Left ventricle myocardium inferior (tissue), 1 donor: ENCODE measurements around the gene MAMSTR. TPM values are rescaled to one million over a fixed set of nuclear protein-coding genes. Genes with fewer than 3 reads are reported as not detected.
A peak's percentile ranks its signal among the peaks of the same experiment; 100 is the strongest.
"Not testable (repeated sequence)": the region's sequence is repeated elsewhere in the genome, so short reads cannot be mapped to it uniquely, and the experiment has no call there.

Experiments used
- DNase-seq: peaks from one replicate; pipeline ENCODE4 v3.0.0-alpha.2; 2020
- H3K27ac ChIP-seq: fragments of 200-600 bp; replicated peaks from 2 replicates; pipeline ENCODE4 v1.8.0; 2021
- H3K27me3 ChIP-seq: fragments of 200-600 bp; 2 replicates; pipeline ENCODE4 v1.8.0; 2021; ENCODE audit warnings: low read depth
- H3K36me3 ChIP-seq: fragments of 200-600 bp; 2 replicates; pipeline ENCODE4 v1.8.0; 2021
- H3K4me1 ChIP-seq: fragments of 200-600 bp; 2 replicates; pipeline ENCODE4 v1.8.0; 2021
- H3K4me3 ChIP-seq: fragments of 200-600 bp; 2 replicates; pipeline ENCODE4 v1.8.0; 2021; ENCODE audit warnings: mild to moderate bottlenecking, moderate library complexity
- H3K9me3 ChIP-seq: fragments of 200-600 bp; replicated peaks from 2 replicates; pipeline ENCODE4 v1.8.0; 2021
- intact Hi-C: fragments of 100-400 bp; cut with micrococcal nuclease; formaldehyde crosslinking; loops from one replicate; pipeline ENCODE4 v1.11.0; 2022
- total RNA-seq: library from RNA; stranded (reverse); fragmentation: NEBNext Ultra II Directional; extraction: Animal tissue kit (Norgen Biotek cat#: 25700); gene quantifications from one replicate; pipeline ENCODE4 v1.2.1, GENCODE V29; 2021
- TF ChIP-seq, protein P1 (sequence below): fragments of 200-600 bp; IDR thresholded peaks from 2 replicates; pipeline ENCODE4 v1.8.0; 2021; ENCODE audit warnings: antibody characterized with exemption, mild to moderate bottlenecking, borderline replicate concordance
- donor health status: DM: no; HTN: yes; CAD: no; lungs with severe emphysema.

The MAMSTR gene
- total RNA-seq, 1 donor from 2014 or later, result 1.8 TPM

DNA sequence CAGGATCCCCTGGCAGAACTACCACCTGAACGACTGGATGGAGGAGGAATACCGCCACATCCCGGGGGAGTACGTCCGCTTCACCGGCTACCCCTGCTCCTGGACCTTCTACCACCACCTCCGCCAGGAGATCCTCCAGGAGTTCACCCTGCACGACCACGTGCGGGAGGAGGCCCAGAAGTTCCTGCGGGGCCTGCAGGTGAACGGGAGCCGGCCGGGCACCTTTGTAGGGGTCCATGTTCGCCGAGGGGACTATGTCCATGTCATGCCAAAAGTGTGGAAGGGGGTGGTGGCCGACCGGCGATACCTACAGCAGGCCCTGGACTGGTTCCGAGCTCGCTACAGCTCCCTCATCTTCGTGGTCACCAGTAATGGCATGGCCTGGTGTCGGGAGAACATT is 16.2 kb downstream of the MAMSTR start:
- TF ChIP-seq, protein P1, sequence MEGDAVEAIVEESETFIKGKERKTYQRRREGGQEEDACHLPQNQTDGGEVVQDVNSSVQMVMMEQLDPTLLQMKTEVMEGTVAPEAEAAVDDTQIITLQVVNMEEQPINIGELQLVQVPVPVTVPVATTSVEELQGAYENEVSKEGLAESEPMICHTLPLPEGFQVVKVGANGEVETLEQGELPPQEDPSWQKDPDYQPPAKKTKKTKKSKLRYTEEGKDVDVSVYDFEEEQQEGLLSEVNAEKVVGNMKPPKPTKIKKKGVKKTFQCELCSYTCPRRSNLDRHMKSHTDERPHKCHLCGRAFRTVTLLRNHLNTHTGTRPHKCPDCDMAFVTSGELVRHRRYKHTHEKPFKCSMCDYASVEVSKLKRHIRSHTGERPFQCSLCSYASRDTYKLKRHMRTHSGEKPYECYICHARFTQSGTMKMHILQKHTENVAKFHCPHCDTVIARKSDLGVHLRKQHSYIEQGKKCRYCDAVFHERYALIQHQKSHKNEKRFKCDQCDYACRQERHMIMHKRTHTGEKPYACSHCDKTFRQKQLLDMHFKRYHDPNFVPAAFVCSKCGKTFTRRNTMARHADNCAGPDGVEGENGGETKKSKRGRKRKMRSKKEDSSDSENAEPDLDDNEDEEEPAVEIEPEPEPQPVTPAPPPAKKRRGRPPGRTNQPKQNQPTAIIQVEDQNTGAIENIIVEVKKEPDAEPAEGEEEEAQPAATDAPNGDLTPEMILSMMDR, result no peak
- Histone ChIP-seq H3K27ac (no peak overlapping the region), H3K36me3 (peaks cover 21% of the 10 kb centered on the region), H3K27me3 (no peaks in the 10 kb centered on the region), H3K9me3 (no peaks in the 10 kb centered on the region), H3K4me1 (no peaks in the 10 kb centered on the region), H3K4me3 (no peak overlapping the region)
- no peak for DNase-seq
- intact Hi-C loops, result no loop called here

DNA sequence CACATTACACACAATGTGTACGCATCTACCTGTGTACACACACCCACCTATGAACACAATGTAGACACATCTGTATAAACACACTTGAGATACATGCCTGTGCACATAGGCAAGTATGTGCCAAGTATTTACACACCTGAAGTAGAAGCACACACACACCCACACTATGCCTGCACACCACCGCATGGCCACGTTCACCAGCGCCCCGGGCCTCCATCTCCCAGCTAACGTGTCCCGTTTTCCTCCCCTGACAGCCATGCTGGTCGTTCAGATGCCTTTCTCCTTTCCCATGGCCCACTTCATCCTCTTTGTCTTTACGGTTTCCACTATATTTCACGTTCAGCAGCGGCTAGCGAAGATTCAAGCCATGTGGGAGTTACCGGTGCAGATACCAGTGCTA is 16.8 kb downstream of the MAMSTR start:
- TF ChIP-seq, protein P1, result no peak
- no peaks in the 10 kb centered on the region for H3K4me1 ChIP-seq
- intact Hi-C loops, result no loop called here
- no peak for DNase-seq
- H3K9me3 ChIP-seq, result no peaks in the 10 kb centered on the region
- no peak overlapping the region for H3K27ac ChIP-seq
- H3K36me3 ChIP-seq, result peaks cover 21% of the 10 kb centered on the region
- no peak overlapping the region for H3K4me3 ChIP-seq
- peaks cover under 1% of the 10 kb centered on the region for H3K27me3 ChIP-seq

- Histone ChIP-seq H3K27ac (no peak overlapping the region), H3K9me3 (no peaks in the 10 kb centered on the region), H3K4me1 (peaks cover 15% of the 10 kb centered on the region), H3K4me3 (no peak overlapping the region), H3K36me3 (peaks cover 8% of the 10 kb centered on the region), H3K27me3 (peaks cover 26% of the 10 kb centered on the region)
- TF ChIP-seq, protein P1, result no peak
- DNase-seq, result no peak
- intact Hi-C loops, result no loop called here
These were observed 21.5 kb downstream of the MAMSTR start for GRCh38 chr19:48698046-48698445.

GRCh38 chr19:48696353-48697010 is 23.0 kb downstream of the MAMSTR start:
- H3K4me1 ChIP-seq, result peaks cover 15% of the 10 kb centered on the region
- peak overlapping the region; percentile 52 for H3K4me3 ChIP-seq
- peaks cover 6% of the 10 kb centered on the region for H3K36me3 ChIP-seq
- no peak for DNase-seq
- TF ChIP-seq, protein P1, result no peak
- peaks cover 26% of the 10 kb centered on the region for H3K27me3 ChIP-seq
- peak overlapping the region; percentile 18 for H3K27ac ChIP-seq
- intact Hi-C loops, result no loop called here
- H3K9me3 ChIP-seq, result no peaks in the 10 kb centered on the region

GRCh38 chr19:48695743-48696352 is 23.7 kb downstream of the MAMSTR start, which contains the start of gene FUT2:
FUT2 (plus strand) TSS chr19:48695971; CDS start chr19:48702957, 6,986 bp downstream.
- Histone ChIP-seq H3K27ac (peak within 1 kb of the TSS; percentile 18), H3K4me3 (peak within 1 kb of the TSS; percentile 52), H3K27me3 (peaks cover 26% of the 10 kb centered on the region), H3K4me1 (peaks cover 15% of the 10 kb centered on the region), H3K9me3 (no peaks in the 10 kb centered on the region), H3K36me3 (no peaks in the 10 kb centered on the region)
- TF ChIP-seq, protein P1, result no peak
- intact Hi-C loops, result no loop called here
- DNase-seq, result no peak

GRCh38 chr19:48693629-48694028 is 25.9 kb downstream of the MAMSTR start:
- intact Hi-C loops, result not testable (repeated sequence)

More at GRCh38 chr19:48693629-48694028, 25.9 kb downstream of the MAMSTR start:
- not testable (repeated sequence) for H3K27ac ChIP-seq, H3K9me3 ChIP-seq, H3K4me3 ChIP-seq, DNase-seq, H3K36me3 ChIP-seq
- peaks cover 15% of the 10 kb centered on the region for H3K4me1 ChIP-seq
- H3K27me3 ChIP-seq, result peaks cover 26% of the 10 kb centered on the region
